DMS 273 (cell line): ENCODE measurements around the gene COL23A1.
A peak's percentile ranks its signal among the peaks of the same experiment; 100 is the strongest.

Source experiments
- DNase-seq: peaks from one replicate; lab custom pipeline; 2025; ENCODE audit not compliant: unreplicated experiment; lab: John Stamatoyannopoulos, UW

Gene COL23A1

GRCh38 chr5:178366998-178367735 is 223.0 kb downstream of the COL23A1 start:
- no peak for DNase-seq

- peak; percentile 24 for DNase-seq
Observed at GRCh38 chr5:178365501-178366440, 224.4 kb downstream of the COL23A1 start.

GRCh38 chr5:178364326-178364675 is 225.9 kb downstream of the COL23A1 start:
- DNase-seq: no peak

DNA sequence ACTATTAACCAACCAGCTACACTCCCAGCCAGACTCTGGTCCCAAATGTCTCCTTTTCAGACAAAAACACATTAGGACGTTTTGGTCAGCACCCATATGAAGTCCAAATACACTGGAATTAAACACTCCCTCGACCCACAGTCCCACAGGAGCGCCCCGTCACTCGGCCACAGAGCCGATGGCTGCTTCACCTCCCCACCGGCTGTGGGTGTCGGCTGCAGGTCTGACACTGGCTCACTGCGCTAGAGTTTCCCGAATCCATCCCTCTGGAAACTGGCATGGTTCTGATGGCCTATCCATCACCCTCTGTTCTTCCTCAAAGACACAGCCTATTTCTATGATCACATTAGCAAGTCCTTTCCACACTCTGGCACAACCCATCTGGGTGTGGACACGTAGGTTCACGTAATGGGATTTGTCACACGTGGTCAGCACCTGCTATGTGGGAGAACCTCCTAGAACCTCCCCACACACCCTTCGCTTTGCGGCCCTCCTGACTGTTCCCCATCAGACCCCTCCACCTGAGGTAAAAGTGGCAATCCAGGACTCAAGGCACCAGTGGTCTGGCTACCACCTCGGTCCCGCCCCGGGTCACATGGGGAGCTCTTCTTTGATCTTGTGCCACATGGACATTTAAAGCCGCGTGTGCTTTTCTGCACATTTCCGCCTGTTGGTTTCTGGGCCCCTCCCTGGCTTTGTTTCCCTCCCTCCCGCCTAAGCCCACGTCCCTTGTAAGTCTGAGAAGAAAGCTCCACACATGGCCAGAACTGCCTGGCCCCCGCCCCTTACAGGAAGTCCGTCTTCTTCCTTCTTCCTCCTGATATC is 226.5 kb downstream of the COL23A1 start:
- DNase-seq: no peak

- no peak for DNase-seq
Observed at GRCh38 chr5:178361657-178362445, 228.3 kb downstream of the COL23A1 start.

DNA sequence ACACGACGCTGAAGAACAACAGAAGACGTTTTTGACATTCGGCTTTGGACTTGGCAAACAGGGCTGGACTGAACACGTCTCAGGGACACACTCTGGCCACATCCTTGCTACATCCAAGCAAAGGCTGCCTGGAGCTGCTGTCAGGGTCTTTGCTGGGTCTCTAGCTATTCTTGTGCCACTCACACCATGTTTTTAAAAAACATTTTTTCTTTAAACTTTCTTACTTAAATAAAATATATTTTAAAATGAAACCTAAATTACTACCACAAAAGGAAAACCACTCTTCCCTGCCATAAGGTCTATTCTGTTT is 229.3 kb downstream of the COL23A1 start:
- DNase-seq: no peak

- no peak for DNase-seq
Observed at GRCh38 chr5:178360222-178360925, 229.8 kb downstream of the COL23A1 start.

GRCh38 chr5:178359738-178360137 is 230.5 kb downstream of the COL23A1 start:
- no peak for DNase-seq

GRCh38 chr5:178357678-178358077 is 232.5 kb downstream of the COL23A1 start:
- DNase-seq: no peak

- DNase-seq: no peak
Observed at GRCh38 chr5:178357121-178357521, 233.1 kb downstream of the COL23A1 start.

GRCh38 chr5:178356431-178356872 is 233.7 kb downstream of the COL23A1 start:
- peak; percentile 33 for DNase-seq

DNA sequence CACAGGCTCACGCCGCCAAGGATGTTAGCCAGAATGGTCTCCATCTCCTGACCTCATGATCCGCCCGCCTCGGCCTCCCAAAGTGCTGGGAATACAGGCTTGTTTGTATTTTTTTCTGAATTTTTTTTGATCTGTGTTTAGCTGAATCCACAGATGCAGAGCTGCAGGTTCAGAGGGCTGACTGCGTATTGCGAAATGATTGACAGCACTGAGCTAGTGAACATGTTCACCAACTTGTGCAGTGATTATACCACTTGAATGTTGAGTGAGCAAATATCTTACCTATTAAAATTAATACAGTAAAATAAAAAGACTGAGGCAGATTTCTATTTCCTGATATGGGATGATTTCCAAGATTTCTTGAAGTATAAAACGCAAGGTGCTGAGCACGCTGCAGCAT is 234.5 kb downstream of the COL23A1 start:
- DNase-seq: no peak

DNA sequence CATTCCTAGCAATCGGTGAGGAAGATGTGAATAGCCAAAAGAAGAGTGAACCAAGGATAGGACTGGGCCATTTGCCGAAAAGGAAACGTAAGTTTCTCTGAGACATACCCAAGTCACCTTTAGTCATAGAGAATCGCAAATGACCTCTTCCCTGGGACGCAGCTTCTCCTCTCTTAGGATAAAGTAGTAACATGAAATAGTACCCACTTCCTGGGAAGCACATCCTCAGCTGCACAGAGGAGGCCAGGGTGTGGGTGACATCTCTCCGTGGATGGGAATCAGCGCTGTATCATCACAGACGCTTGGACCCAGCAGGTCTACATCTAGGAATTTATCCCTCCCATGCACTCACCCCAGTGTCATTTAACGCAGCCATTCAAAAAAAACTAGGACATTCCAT is 236.7 kb downstream of the COL23A1 start:
- DNase-seq: no peak

GRCh38 chr5:178352035-178352349 is 238.2 kb downstream of the COL23A1 start:
- no peak for DNase-seq

GRCh38 chr5:178351221-178352034 is 238.8 kb downstream of the COL23A1 start:
- DNase-seq: no peak

DNA sequence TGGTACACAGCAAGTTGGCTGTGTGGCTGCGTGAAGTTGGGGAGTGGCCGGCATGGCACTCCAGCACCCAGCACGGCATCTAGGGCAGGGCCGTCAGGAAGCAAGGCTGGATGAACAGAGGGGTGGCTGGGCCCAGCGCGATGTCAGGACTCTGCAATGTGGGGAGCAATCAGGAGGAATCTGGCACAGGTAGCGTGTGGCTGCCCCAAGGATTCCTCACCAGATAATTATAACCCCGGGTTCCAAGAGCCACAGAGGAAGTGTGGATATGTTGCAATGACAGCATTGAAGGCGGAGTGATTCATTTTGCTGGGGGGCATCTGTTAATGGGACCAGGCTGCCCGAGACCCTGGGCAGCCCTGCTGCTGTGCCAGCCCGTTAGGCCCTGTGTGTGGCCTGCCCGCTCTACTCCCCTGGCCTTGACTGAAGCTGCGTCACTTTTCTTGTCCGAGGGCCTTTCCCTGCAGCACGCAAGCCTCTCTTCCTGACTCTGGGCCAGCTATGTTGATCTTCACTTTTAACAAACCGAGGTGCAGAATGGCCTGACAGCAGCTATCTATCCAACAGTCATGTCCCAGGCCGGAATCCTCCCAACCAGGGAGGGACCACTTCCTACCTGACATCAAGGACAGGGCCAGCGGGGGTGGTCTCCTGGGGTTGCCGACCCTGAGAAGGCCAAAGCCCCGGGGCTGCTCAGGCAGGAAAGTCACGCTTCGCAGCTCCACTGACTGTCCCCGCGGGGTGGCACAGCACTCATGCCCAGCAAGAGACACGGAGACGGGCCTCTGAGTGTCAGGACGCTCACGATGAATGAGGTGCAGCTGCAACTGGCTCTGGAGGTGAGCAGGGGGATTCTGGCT is 239.6 kb downstream of the COL23A1 start:
- DNase-seq: no peak

GRCh38 chr5:178349625-178350353 is 240.4 kb downstream of the COL23A1 start:
- DNase-seq: no peak

- DNase-seq: no peak
Observed at GRCh38 chr5:178349075-178349511, 241.1 kb downstream of the COL23A1 start.
